OCI-LY7 (cell line): ENCODE results near the gene EIF2D.

Experiments
- CTCF ChIP-seq: fragments of 200-600 bp; sonication (generic); conservative IDR thresholded peaks from 2 replicates; pipeline ENCODE4 v1.5.1; 2014; ENCODE audit warnings: mild to moderate bottlenecking, antibody characterized with exemption, low read length, moderate library complexity, mixed read lengths
- EZH2phosphoT487 ChIP-seq: fragments of 200-600 bp; sonication (generic); IDR thresholded peaks from 2 replicates; pipeline ENCODE4 v1.6.1; 2018; ENCODE audit warnings: low read depth, borderline replicate concordance, mild to moderate bottlenecking, mixed run types, antibody characterized with exemption, low read length, moderate library complexity, mixed read lengths

GRCh38 chr1:206554211-206554610 is 58.1 kb downstream of the EIF2D start:
- TF ChIP-seq CTCF: no peak
- no peak for TF ChIP-seq EZH2phosphoT487
